ENCODE results near the gene PPM1F.
"Not testable (repeated sequence)": the region's sequence is repeated elsewhere in the genome, so short reads cannot be mapped to it uniquely, and the experiment has no call there.

The PPM1F gene

DNA sequence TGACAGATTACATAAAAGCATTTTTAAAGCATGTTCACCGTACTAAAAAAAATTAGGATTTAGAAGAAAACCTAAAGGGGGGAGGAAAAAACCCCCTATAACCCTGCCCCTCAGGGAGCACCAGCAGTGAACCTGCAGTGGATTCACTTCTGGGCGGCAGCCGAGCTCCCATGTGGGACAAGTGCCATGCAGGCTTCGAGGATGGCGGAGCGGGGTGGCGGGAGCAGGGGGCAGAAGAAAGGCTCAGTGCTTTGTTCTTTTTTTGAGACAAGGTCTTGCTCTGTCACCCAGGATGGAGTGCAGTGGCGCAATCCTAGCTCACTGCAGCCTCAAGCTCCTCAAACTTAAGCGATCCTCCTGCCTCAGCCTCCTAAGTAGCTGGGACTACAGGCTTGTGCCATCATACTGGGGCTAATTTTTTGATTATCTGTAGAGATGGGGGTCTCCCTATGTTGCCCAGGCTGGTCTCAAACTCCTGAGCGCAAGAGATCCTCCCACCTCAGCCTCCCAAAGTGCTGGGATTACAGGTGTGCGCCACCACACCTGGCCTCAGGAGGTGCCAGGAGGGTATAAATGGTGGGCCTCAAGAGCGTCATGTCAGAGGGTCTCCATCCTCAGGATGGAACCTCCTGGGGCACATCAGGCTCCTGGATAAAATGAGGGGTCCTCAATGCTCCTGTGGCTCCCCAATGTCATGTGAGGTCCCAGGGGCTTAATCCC, 34.0 kb downstream of the PPM1F start:
- DNase-seq, result no peak

- DNase-seq, result no peak
These were observed 34.7 kb downstream of the PPM1F start for GRCh38 chr22:21917959-21918261.

GRCh38 chr22:21917181-21917958, 35.3 kb downstream of the PPM1F start:
- no peak for DNase-seq

- no peak for DNase-seq
These were observed 36.2 kb downstream of the PPM1F start for GRCh38 chr22:21916309-21916918.

GRCh38 chr22:21915624-21916308, 36.9 kb downstream of the PPM1F start:
- no peak for DNase-seq

- not testable (repeated sequence) for DNase-seq
These were observed 38.5 kb downstream of the PPM1F start for GRCh38 chr22:21914033-21914642.

DNA sequence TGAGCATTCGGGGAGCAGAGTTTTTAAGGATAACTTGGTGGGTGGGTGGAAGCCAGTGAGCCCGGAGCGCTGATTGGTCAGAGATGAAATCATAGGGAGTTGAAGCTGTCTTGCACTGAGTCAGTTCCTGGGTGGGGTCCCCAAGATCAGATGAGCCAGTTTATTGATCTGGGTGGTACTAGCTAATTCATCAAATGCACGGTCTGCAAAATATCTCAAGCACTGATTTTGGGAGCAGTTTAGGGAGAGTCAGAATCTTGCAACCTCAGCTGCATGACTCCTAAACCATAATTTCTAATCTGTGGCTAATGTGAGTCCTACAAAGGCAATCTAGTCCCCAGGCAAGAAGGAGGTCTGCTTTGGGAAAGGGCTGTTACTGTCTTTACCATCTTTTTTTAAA, 42.3 kb downstream of the PPM1F start:
- DNase-seq, result not testable (repeated sequence)

- DNase-seq, result no peak
These were observed 42.8 kb downstream of the PPM1F start for GRCh38 chr22:21909871-21910270.

- no peak for DNase-seq
These were observed 44.8 kb downstream of the PPM1F start for GRCh38 chr22:21907638-21908522.

- DNase-seq, result not testable (repeated sequence)
These were observed 47.4 kb downstream of the PPM1F start for GRCh38 chr22:21905234-21905633.

DNA sequence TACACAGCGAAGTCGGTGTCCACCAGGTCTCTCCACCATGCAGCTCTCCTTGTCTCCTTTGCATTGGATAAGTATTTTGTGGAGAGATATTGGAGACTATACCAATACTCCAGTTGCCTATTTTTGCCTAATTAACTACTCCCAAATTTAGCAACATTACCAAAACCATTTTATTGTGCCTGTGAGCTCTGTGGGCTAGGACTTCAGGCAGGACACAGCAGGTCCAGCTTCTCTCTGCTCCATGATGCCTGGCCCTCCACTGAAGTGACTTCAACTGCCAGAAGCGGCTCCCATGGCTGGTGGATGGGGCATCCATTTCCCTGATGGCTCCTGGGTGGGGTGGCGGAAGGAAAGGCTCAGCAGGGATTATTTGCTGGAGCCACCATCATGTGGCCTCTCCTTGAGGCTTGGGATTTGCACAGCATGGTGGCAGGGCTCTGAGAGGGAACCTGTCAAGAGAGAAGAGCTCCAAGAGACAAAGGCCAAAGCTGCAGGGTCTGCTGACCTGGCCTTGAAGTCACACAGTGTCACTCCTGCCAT, 48.3 kb downstream of the PPM1F start:
- no peak for DNase-seq

GRCh38 chr22:21903283-21903682, 49.4 kb downstream of the PPM1F start:
- no peak for DNase-seq

GRCh38 chr22:21902296-21903087, 50.2 kb downstream of the PPM1F start:
- DNase-seq, result no peak

GRCh38 chr22:21898354-21898896, 54.2 kb downstream of the PPM1F start:
- DNase-seq, result no peak

- no peak for DNase-seq
These were observed 55.6 kb downstream of the PPM1F start for GRCh38 chr22:21896951-21897513.

- not testable (repeated sequence) for DNase-seq
These were observed 56.4 kb downstream of the PPM1F start for GRCh38 chr22:21896275-21896674.

DNA sequence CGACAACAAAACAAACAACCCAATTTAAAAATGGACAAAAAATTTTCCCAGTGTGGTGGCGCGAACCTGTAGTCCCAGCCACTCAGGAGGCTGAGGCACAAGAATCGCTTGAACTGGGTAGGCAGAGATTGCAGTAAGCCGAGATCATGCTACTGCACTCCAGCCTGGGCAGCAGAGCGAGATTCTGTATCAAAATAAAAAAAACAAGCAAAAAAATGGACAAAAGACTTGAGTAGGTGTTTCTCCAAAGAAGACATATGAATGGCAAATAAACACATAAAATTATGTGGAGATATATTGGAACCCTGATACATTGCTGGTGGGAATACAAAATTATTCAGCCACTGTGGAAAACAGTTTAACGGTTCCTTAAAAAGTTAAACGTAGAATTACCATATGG, 57.8 kb downstream of the PPM1F start:
- no peak for DNase-seq

- DNase-seq, result no peak
These were observed 63.2 kb downstream of the PPM1F start for GRCh38 chr22:21889251-21889990.

DNA sequence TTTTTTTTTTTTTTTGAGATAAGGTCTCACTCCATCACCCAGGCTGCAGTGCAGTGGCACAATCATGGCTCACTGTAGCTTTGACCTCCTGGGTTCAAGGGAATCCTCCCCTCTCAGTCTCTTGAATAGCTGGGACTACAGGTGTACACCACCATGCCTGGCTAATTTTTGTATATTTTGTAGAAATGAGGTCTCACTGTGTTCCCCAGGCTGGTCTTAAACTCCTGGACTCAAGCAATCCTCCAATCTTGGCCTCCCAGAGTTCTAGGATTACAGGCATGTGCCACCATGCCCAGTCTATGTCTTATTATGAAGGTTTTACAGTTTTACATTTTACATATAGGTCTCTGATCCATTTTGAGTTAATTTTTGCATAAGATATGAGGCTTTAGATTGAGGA, 64.8 kb downstream of the PPM1F start:
- no peak for DNase-seq

All from NCI-H526 (cell line).